Measurements from ENCODE around the gene GLA. TPM values are rescaled to one million over a fixed set of nuclear protein-coding genes. Genes with fewer than 3 reads are reported as not detected.

GLA gene
- total RNA-seq, 6 donors from 2014 or later = 18.9 to 54.0 (median 30.7) TPM

- DNase-seq = no peak
- Histone ChIP-seq H3K9me3 (no peaks in the 10 kb centered on the region), H3K27me3 (no peaks in the 10 kb centered on the region), H3K4me1 (peaks cover 0 to 3% (median 0%) of the 10 kb centered on the region in 4 donors), H3K36me3 (peaks cover 0 to 16% (median 0%) of the 10 kb centered on the region in 4 donors), H3K27ac (no peak overlapping the region), H3K4me3 (no peak overlapping the region)
- TF ChIP-seq POLR2AphosphoS5 (IDR thresholded peaks at IDR 0.05) (no peak), EP300 (IDR thresholded peaks at IDR 0.05) (no peak), POLR2A (IDR thresholded peaks at IDR 0.05) (no peak), CTCF (IDR thresholded peaks at IDR 0.05) (no peak)
- no peak for ATAC-seq (ENCODE audit: low FRiP score in 2 of 2)
- 78 to 96% methylated on average over 1 of the region's 1 CpG for WGBS, 2 donors
These were observed 41.6 kb upstream of the GLA start for GRCh38 chrX:101449279-101449678.

DNA sequence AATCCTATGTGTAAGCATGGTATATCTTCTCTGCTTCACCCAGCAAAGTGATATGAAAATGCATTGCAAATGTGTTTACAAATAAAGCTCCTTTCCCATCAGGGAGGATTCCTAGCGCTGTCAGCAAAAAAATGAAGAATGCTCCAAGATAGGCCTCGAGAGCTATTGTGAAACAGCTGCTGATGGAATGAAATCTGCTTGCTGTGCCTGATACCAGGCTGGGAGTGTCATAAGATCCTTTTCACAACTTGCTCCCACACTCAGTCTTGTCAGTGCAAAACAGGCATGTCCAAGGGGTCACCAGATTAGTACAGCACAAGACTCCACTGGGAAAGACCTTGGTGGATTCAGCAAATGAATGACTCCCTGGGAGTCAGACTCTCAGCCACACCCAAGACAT, 34.4 kb upstream of the GLA start:
- H3K9me3 ChIP-seq = no peaks in the 10 kb centered on the region
- DNase-seq (no peak), ATAC-seq (ENCODE audit: low FRiP score in 2 of 2) (no peak)
- no peak overlapping the region for H3K27ac ChIP-seq
- WGBS, 2 donors = 80 to 100% methylated on average over 2 of the region's 2 CpGs
- H3K27me3 ChIP-seq = no peaks in the 10 kb centered on the region
- peaks cover 0 to 26% (median 2%) of the 10 kb centered on the region in 4 donors for H3K36me3 ChIP-seq
- no peak overlapping the region for H3K4me3 ChIP-seq
- TF ChIP-seq POLR2AphosphoS5 (IDR thresholded peaks at IDR 0.05) = no peak
- TF ChIP-seq POLR2A (IDR thresholded peaks at IDR 0.05) = no peak
- no peak for TF ChIP-seq CTCF (IDR thresholded peaks at IDR 0.05)
- TF ChIP-seq EP300 (IDR thresholded peaks at IDR 0.05) = no peak
- no peaks in the 10 kb centered on the region for H3K4me1 ChIP-seq

DNA sequence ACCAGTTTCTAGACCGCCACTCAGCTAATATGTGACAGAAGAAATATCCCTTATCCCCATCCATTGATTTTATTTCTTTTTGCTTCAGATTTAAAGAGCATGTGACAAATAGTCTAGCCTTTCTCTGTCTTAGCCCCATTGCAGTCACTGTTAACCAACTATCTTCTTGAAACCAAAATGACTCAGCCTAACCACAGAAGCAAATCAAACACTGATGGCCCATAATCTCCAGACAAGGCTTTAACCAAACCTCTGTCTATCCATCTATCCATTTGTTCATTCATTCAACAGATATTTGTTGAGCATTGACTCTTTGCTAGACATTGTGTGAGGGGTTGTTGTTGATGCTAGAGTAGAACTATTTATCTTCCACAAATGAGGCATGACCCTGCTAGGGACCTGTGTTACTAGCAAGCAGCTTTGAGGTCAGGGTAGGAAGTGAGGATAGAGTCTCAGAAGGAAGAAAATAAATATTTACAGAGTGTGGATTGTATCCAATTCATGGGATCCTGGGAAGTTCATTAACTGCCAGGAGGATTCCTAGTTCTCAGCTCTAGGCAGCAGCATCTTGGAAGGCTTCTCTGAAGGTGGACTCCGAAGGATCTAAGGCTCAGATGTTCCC, 22.8 kb upstream of the GLA start:
- TF ChIP-seq EP300 (IDR thresholded peaks at IDR 0.05) (no peak), POLR2AphosphoS5 (IDR thresholded peaks at IDR 0.05) (no peak), POLR2A (IDR thresholded peaks at IDR 0.05) (no peak), CTCF (IDR thresholded peaks at IDR 0.05) (no peak)

GRCh38 chrX:101429934-101430333, 22.2 kb upstream of the GLA start:
- 83 to 86% methylated on average over 1 of the region's 1 CpG for whole genome bisulfite sequencing, 2 donors
- Histone ChIP-seq H3K27me3 (no peaks in the 10 kb centered on the region), H3K4me1 (no peaks in the 10 kb centered on the region), H3K9me3 (no peaks in the 10 kb centered on the region), H3K36me3 (peaks cover 0 to 10% (median 0%) of the 10 kb centered on the region in 4 donors), H3K27ac (no peak overlapping the region), H3K4me3 (no peak overlapping the region)
- ATAC-seq (ENCODE audit: low FRiP score in 2 of 2) = no peak
- no peak for DNase-seq
- TF ChIP-seq POLR2A (IDR thresholded peaks at IDR 0.05) (no peak), EP300 (IDR thresholded peaks at IDR 0.05) (no peak), CTCF (IDR thresholded peaks at IDR 0.05) (no peak)

More for the DNA sequence above, 22.8 kb upstream of the GLA start:
- no peak overlapping the region for H3K27ac ChIP-seq
- H3K9me3 ChIP-seq = no peaks in the 10 kb centered on the region
- H3K4me1 ChIP-seq = no peaks in the 10 kb centered on the region
- H3K27me3 ChIP-seq = no peaks in the 10 kb centered on the region
- no peak overlapping the region for H3K4me3 ChIP-seq
- ATAC-seq (ENCODE audit: low FRiP score in 2 of 2) = no peak
- no peak for DNase-seq
- 83 to 85% methylated on average over 2 of the region's 2 CpGs for WGBS, 2 donors
- peaks cover 0 to 10% (median 0%) of the 10 kb centered on the region in 4 donors for H3K36me3 ChIP-seq

GRCh38 chrX:101427954-101428353, 20.2 kb upstream of the GLA start:
- H3K9me3 ChIP-seq = no peaks in the 10 kb centered on the region
- H3K36me3 ChIP-seq = peaks cover 0 to 14% (median 0%) of the 10 kb centered on the region in 4 donors
- H3K4me3 ChIP-seq = no peak overlapping the region
- no peaks in the 10 kb centered on the region for H3K27me3 ChIP-seq
- no peaks in the 10 kb centered on the region for H3K4me1 ChIP-seq
- TF ChIP-seq CTCF (IDR thresholded peaks at IDR 0.05) = no peak
- TF ChIP-seq POLR2AphosphoS5 (IDR thresholded peaks at IDR 0.05) = no peak
- no peak for DNase-seq
- ATAC-seq (ENCODE audit: low FRiP score in 2 of 2) = no peak
- 95 to 98% methylated on average over 2 of the region's 2 CpGs for WGBS, 2 donors
- no peak overlapping the region for H3K27ac ChIP-seq
